ENCODE results near the gene ACOT7. TPM values are rescaled to one million over a fixed set of nuclear protein-coding genes. Genes with fewer than 3 reads are reported as not detected.

The ACOT7 gene
- total RNA-seq, 1 experiment from 2014 or later = 165 TPM

- CTCF ChIA-PET = interaction anchor here (0.6 to 0.9 kb wide), 2 partner anchors 61 to 68 kb away, joined by 3 read pairs; no protein-coding TSS in a partner anchor
- Histone ChIP-seq H2AFZ (ENCODE audit: low read length) (no peak overlapping the region), H3K4me3 (ENCODE audit: low read length) (no peak overlapping the region), H3K4me1 (ENCODE audit: insufficient read depth, low read length) (peaks cover 27% of the 10 kb centered on the region), H3K27me3 (ENCODE audit: low read length) (no peaks in the 10 kb centered on the region), H4K20me1 (ENCODE audit: low read length) (no peaks in the 10 kb centered on the region), H3K36me3 (ENCODE audit: low read depth, low read length) (no peaks in the 10 kb centered on the region), H3F3A (ENCODE audit: low read length, unreplicated experiment) (no peaks in the 10 kb centered on the region), H3K4me2 (ENCODE audit: low read length) (no peak overlapping the region), H3K27ac (ENCODE audit: low read length) (no peak overlapping the region), H3K9me3 (ENCODE audit: low read length) (no peaks in the 10 kb centered on the region), H3K9me2 (replicated peaks; ENCODE audit: low read length) (no peaks in the 10 kb centered on the region), H3K79me2 (ENCODE audit: low read length) (peaks cover 82% of the 10 kb centered on the region), H3K9ac (ENCODE audit: low read length) (no peak overlapping the region)
- intact Hi-C loops (cut with micrococcal nuclease) = no loop called here
- DNase-seq = no peak
- TF ChIP-seq EZH2 (IDR thresholded peaks at IDR 0.05; ENCODE audit: low read length, unreplicated experiment) (no peak), EZH2phosphoT487 (IDR thresholded peaks at IDR 0.05; ENCODE audit: borderline replicate concordance, low read length) (no peak)
- TF ChIP-seq, protein P1, sequence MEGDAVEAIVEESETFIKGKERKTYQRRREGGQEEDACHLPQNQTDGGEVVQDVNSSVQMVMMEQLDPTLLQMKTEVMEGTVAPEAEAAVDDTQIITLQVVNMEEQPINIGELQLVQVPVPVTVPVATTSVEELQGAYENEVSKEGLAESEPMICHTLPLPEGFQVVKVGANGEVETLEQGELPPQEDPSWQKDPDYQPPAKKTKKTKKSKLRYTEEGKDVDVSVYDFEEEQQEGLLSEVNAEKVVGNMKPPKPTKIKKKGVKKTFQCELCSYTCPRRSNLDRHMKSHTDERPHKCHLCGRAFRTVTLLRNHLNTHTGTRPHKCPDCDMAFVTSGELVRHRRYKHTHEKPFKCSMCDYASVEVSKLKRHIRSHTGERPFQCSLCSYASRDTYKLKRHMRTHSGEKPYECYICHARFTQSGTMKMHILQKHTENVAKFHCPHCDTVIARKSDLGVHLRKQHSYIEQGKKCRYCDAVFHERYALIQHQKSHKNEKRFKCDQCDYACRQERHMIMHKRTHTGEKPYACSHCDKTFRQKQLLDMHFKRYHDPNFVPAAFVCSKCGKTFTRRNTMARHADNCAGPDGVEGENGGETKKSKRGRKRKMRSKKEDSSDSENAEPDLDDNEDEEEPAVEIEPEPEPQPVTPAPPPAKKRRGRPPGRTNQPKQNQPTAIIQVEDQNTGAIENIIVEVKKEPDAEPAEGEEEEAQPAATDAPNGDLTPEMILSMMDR (conservative IDR thresholded peaks at IDR 0.05; ENCODE audit: low read depth, low read length) = no peak
- BruUV-seq (replicated peaks) = no TSS peak
- no peak for ATAC-seq
- POLR2A ChIA-PET (ENCODE audit: unreplicated experiment) = interaction anchor here (0.6 kb wide), 1 partner anchor 162 kb away, joined by 5 read pairs; no protein-coding TSS in a partner anchor
Measured at GRCh38 chr1:6354659-6355317, 38.8 kb downstream of the ACOT7 start.

GRCh38 chr1:6353955-6354658 lies 39.5 kb downstream of the ACOT7 start:
- no peak overlapping the region for H2AFZ ChIP-seq (ENCODE audit: low read length)
- H3K27me3 ChIP-seq (ENCODE audit: low read length) = no peaks in the 10 kb centered on the region
- DNase-seq = peak; percentile 48
- no peaks in the 10 kb centered on the region for H4K20me1 ChIP-seq (ENCODE audit: low read length)
- peaks cover under 1% of the 10 kb centered on the region for H3F3A ChIP-seq (ENCODE audit: low read length, unreplicated experiment)
- POLR2A ChIA-PET (ENCODE audit: unreplicated experiment) = interaction anchor here (0.6 kb wide), 2 partner anchors 163 to 1985 kb away, joined by 5 to 7 read pairs; no protein-coding TSS in a partner anchor
- H3K4me2 ChIP-seq (ENCODE audit: low read length) = peak overlapping the region; percentile 40
- no peaks in the 10 kb centered on the region for H3K36me3 ChIP-seq (ENCODE audit: low read depth, low read length)
- peaks cover 28% of the 10 kb centered on the region for H3K4me1 ChIP-seq (ENCODE audit: insufficient read depth, low read length)
- H3K79me2 ChIP-seq (ENCODE audit: low read length) = peaks cover 82% of the 10 kb centered on the region
- peak overlapping the region; percentile 0; the same call in 1 of the 2 replicates for H3K27ac ChIP-seq (ENCODE audit: low read length)
- no peaks in the 10 kb centered on the region for H3K9me2 ChIP-seq (replicated peaks; ENCODE audit: low read length)
- CTCF ChIA-PET = interaction anchor here (0.9 to 1.0 kb wide), 2 partner anchors 69 to 109 kb away, joined by 3 to 4 read pairs; no protein-coding TSS in a partner anchor
- intact Hi-C loops (cut with micrococcal nuclease) = no loop called here
- H3K4me3 ChIP-seq (ENCODE audit: low read length) = no peak overlapping the region
- no peak overlapping the region for H3K9ac ChIP-seq (ENCODE audit: low read length)
- no peaks in the 10 kb centered on the region for H3K9me3 ChIP-seq (ENCODE audit: low read length)
- BruUV-seq (replicated peaks) = no TSS peak
- ATAC-seq = peak; percentile 67
- TF ChIP-seq, protein P1 (conservative IDR thresholded peaks at IDR 0.05; ENCODE audit: low read depth, low read length) = no peak
- no peak for TF ChIP-seq EZH2phosphoT487 (IDR thresholded peaks at IDR 0.05; ENCODE audit: borderline replicate concordance, low read length)
- no peak for TF ChIP-seq EZH2 (IDR thresholded peaks at IDR 0.05; ENCODE audit: low read length, unreplicated experiment)

Measured in PC-3 (cell line).